Testis (tissue), 2 donors: ENCODE results near the gene VWA2.

ENCODE experiments used
- CTCF ChIP-seq, 3 experiments: fragments of 450-650 bp in 2 of 3; fragments of 200-600 bp in 1 of 3; sonication (generic) in 1 of 3; IDR thresholded peaks; one replicate each; pipeline ENCODE4 v1.5.1; 2016 to 2019; ENCODE audit warnings: antibody characterized with exemption in 3 of 3, mild to moderate bottlenecking in 2 of 3, moderate library complexity in 1 of 3
- POLR2A ChIP-seq: fragments of 450-650 bp; IDR thresholded peaks from one replicate; pipeline ENCODE4 v1.6.1; 2017; ENCODE audit warnings: antibody characterized with exemption, mild to moderate bottlenecking, moderate library complexity

DNA sequence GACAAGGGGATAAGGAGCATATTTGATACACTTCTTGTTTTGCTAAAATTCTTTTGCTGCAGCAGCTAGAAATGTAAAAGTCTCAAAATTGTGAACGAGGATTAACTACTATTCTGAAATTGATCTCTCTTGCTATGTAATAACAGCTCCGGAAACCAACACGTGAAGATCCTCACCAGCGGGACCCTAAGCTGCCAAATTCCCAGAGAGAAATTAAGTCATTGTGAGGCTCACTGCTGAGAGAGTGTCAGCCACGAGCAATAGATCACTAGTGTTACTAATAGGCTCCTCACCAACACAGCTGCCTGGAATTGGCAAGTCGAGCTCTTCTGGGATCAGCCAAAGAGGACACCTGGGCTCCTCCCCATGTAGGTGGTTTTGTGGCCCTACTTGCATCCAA is 5.6 kb upstream of the VWA2 start:
- TF ChIP-seq POLR2A (no peak), CTCF (IDR thresholded peaks at IDR 0.05) (no peak)
